HCT116 (cell line): Measurements from ENCODE around the gene EIF2AK2. TPM values are rescaled to one million over a fixed set of nuclear protein-coding genes. Genes with fewer than 3 reads are reported as not detected.
A peak's percentile ranks its signal among the peaks of the same experiment; 100 is the strongest.

Source experiments
- ATAC-seq: fragments of 200-7000 bp; cut with Tn5 transposase; 2 replicates; pipeline ENCODE4 v1.9.1; 2020; ENCODE audit warnings: mild to moderate bottlenecking, moderate library complexity
- BruUV-seq: library from RNA; stranded (reverse); fragments of 400-500 nt; replicated peaks from 2 replicates; lab custom pipeline; 2021; lab: Mats Ljungman, UMichigan
- CTCF ChIA-PET: fragments of 300-600 bp; sonication (Branson Sonifier 250); formaldehyde crosslinking; loops from one replicate; lab custom pipeline; 2021; ENCODE audit warnings: antibody characterized with exemption; lab: Charles Lee
- POLR2A ChIA-PET: fragments of 300-600, 350-600 bp; sonication (Branson Sonifier 250); formaldehyde crosslinking; loops from one replicate; lab custom pipeline; 2021; ENCODE audit warnings: antibody characterized with exemption; lab: Charles Lee
- RAD21 ChIA-PET, 2 experiments: fragments of 300-600 bp; sonication (Branson Sonifier 250); formaldehyde crosslinking; loops; one replicate each; lab custom pipeline; 2023; ENCODE audit warnings: low total read pairs in 2 of 2; ENCODE audit not compliant: uncharacterized antibody in 2 of 2, unreplicated experiment in 2 of 2, low non-redundant PET in 1 of 2; lab: Charles Lee
- DNase-seq: peaks from one replicate; pipeline ENCODE4 v3.0.0-alpha.2; 2010; ENCODE audit warnings: low read depth, low spot score
- H2AFZ ChIP-seq: fragments of 200-600 bp; shearing (Covaris generic), sonication (generic); 2 replicates; pipeline ENCODE4 v1.6.1; 2017; ENCODE audit warnings: low read depth, mixed run types, mixed read lengths, antibody characterized with exemption, low read length; ENCODE audit not compliant: poor library complexity, severe bottlenecking
- H3K27ac ChIP-seq: 2 replicates; pipeline ENCODE4 v1.5.1; 2012; ENCODE audit warnings: low read depth, low read length
- H3K27me3 ChIP-seq: fragments of 200-600 bp; sonication (generic); 2 replicates; pipeline ENCODE4 v1.6.1; 2016; ENCODE audit warnings: mixed run types, low read length, mixed read lengths; ENCODE audit not compliant: insufficient read depth
- H3K36me3 ChIP-seq, 2 experiments: fragments of 200-500 bp in 1 of 2; fragments of 200-600 bp in 1 of 2; sonication (Bioruptor generic) in 1 of 2; sonication (generic) in 1 of 2; 2 replicates each; pipeline versions ENCODE4 v1.5.1 to v1.6.1; 2014 to 2016; ENCODE audit warnings: low read length in 2 of 2, inconsistent platforms in 1 of 2, mixed read lengths in 1 of 2, mixed run types in 1 of 2; ENCODE audit not compliant: insufficient read depth in 2 of 2, control insufficient read depth in 1 of 2
- H3K4me1 ChIP-seq, 2 experiments: fragments of 200-600 bp in 1 of 2; sonication (generic) in 1 of 2; 2 replicates each; pipeline versions ENCODE4 v1.5.1 to v1.6.1; 2012 to 2017; ENCODE audit warnings: low read length in 2 of 2, inconsistent platforms in 1 of 2, mild to moderate bottlenecking in 1 of 2, mixed read lengths in 1 of 2, mixed run types in 1 of 2, moderate library complexity in 1 of 2; ENCODE audit not compliant: insufficient read depth in 2 of 2, control insufficient read depth in 1 of 2
- H3K4me2 ChIP-seq: fragments of 200-600 bp; sonication (generic); 2 replicates; pipeline ENCODE4 v1.6.1; 2017; ENCODE audit warnings: mixed run types, low read length, mixed read lengths
- H3K4me3 ChIP-seq, 2 experiments: fragments of 200-600 bp in 1 of 2; sonication (generic) in 1 of 2; replicated peaks in 1 of 2; 2 replicates each; pipeline ENCODE4 v1.5.1; 2011 to 2016; ENCODE audit warnings: low read length in 2 of 2, control low read depth in 1 of 2, low read depth in 1 of 2, mild to moderate bottlenecking in 1 of 2, mixed read lengths in 1 of 2, mixed run types in 1 of 2
- H3K79me2 ChIP-seq: fragments of 200-600 bp; sonication (generic); 2 replicates; pipeline ENCODE4 v1.6.1; 2017; ENCODE audit warnings: mild to moderate bottlenecking, mixed run types, low read length, moderate library complexity, mixed read lengths; ENCODE audit not compliant: insufficient read depth
- H3K9ac ChIP-seq: fragments of 200-600 bp; sonication (generic); 2 replicates; pipeline ENCODE4 v1.6.1; 2016; ENCODE audit warnings: low read length, mixed read lengths
- H3K9me2 ChIP-seq: fragments of 200-600 bp; sonication (generic), shearing (Covaris generic); 2 replicates; pipeline ENCODE4 v1.6.1; 2017; ENCODE audit warnings: mixed run types, mild to moderate bottlenecking, moderate library complexity; ENCODE audit not compliant: insufficient read depth
- H3K9me3 ChIP-seq, 2 experiments: fragments of 200-500 bp in 1 of 2; fragments of 200-600 bp in 1 of 2; sonication (Bioruptor generic) in 1 of 2; sonication (generic) in 1 of 2; 2 replicates each; pipeline ENCODE4 v1.6.1; 2014 to 2017; ENCODE audit warnings: low read length in 2 of 2, mixed read lengths in 2 of 2, inconsistent platforms in 1 of 2, low read depth in 1 of 2, mild to moderate bottlenecking in 1 of 2, mixed run types in 1 of 2, moderate library complexity in 1 of 2; ENCODE audit not compliant: control insufficient read depth in 1 of 2, insufficient read depth in 1 of 2
- H4K20me1 ChIP-seq: fragments of 200-600 bp; sonication (generic), shearing (Covaris generic); 2 replicates; pipeline ENCODE4 v1.6.1; 2017; ENCODE audit warnings: mixed run types, mild to moderate bottlenecking, moderate library complexity; ENCODE audit not compliant: insufficient read depth
- CBX3 ChIP-seq: IDR thresholded peaks from 2 replicates; pipeline ENCODE4 v1.6.1; 2012; ENCODE audit warnings: low read depth
- CEBPB ChIP-seq: IDR thresholded peaks from 2 replicates; pipeline ENCODE4 v1.6.1; 2012; ENCODE audit warnings: low read depth
- ELF1 ChIP-seq: IDR thresholded peaks from 2 replicates; pipeline ENCODE4 v1.6.1; 2012; ENCODE audit warnings: low read depth, borderline replicate concordance
- FOSL1 ChIP-seq: IDR thresholded peaks from 2 replicates; pipeline ENCODE4 v1.6.1; 2012; ENCODE audit warnings: low read depth
- POLR2A ChIP-seq: IDR thresholded peaks from 2 replicates; pipeline ENCODE4 v1.7.0; 2011; ENCODE audit warnings: borderline replicate concordance; ENCODE audit not compliant: insufficient read depth, insufficient read length; ENCODE audit errors: extremely low read depth
- RAD21 ChIP-seq: IDR thresholded peaks from 2 replicates; pipeline ENCODE4 v1.6.1; 2012; ENCODE audit warnings: low read depth, mild to moderate bottlenecking
- SIN3A ChIP-seq: IDR thresholded peaks from 2 replicates; pipeline ENCODE4 v1.6.1; 2012; ENCODE audit warnings: low read depth
- SP1 ChIP-seq: IDR thresholded peaks from 2 replicates; pipeline ENCODE4 v1.6.1; 2012; ENCODE audit warnings: low read depth
- TCF7L2 ChIP-seq: IDR thresholded peaks from 2 replicates; pipeline ENCODE4 v1.7.0; 2011; ENCODE audit warnings: borderline replicate concordance, inconsistent platforms; ENCODE audit not compliant: insufficient read depth, insufficient read length; ENCODE audit errors: extremely low read depth
- ZFX ChIP-seq: fragments of 450-650 bp; IDR thresholded peaks from 2 replicates; pipeline ENCODE4 v1.6.1; 2017
- ZNF274 ChIP-seq: fragments of 200-500 bp; sonication (Bioruptor generic); IDR thresholded peaks from 2 replicates; pipeline ENCODE4 v1.6.1; 2014; ENCODE audit warnings: mild to moderate bottlenecking, low read depth, low read length, inconsistent platforms
- intact Hi-C: fragments of 100-400 bp; cut with micrococcal nuclease; formaldehyde crosslinking; loops from 2 replicates; pipeline ENCODE4 v1.10.0; 2022
- total RNA-seq: library from RNA; stranded (reverse); gene quantifications from one replicate; pipeline ENCODE4 v1.2.1, GENCODE V29; 2021; ENCODE audit not compliant: unreplicated experiment
- TF ChIP-seq, protein P1 (sequence below): IDR thresholded peaks from 2 replicates; pipeline ENCODE4 v1.6.1; 2012; ENCODE audit warnings: low read depth
- TF ChIP-seq, protein P2 (sequence below): IDR thresholded peaks from 2 replicates; pipeline ENCODE4 v1.6.1; 2011; ENCODE audit warnings: mild to moderate bottlenecking, low read length, moderate library complexity; ENCODE audit not compliant: insufficient replicate concordance; ENCODE audit errors: extremely low read depth
- TF ChIP-seq, protein P3 (sequence below): IDR thresholded peaks from 2 replicates; pipeline ENCODE4 v1.6.1; 2012

EIF2AK2 gene
- total RNA-seq, 1 experiment from 2014 or later = 40.7 TPM

DNA sequence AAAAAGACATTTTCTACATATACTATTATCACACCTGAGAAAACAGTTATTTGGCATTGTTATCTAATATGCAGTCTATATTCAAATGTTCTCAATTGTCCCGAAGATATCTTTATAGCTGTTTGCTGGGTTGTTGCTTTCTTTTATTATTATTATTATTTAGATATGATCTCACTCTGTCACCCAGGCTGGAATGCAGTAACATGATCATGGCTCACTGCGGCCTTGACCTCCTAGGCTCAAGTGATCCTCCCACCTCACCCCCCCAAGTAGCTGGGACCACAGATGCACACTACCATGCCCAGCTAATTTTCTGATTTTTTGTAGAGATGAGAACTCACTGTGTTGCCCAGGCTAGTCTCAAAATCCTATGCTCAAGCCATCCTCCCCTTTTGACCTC lies 52.6 kb downstream of the EIF2AK2 start:
- CTCF ChIA-PET = interaction anchor here (1.0 kb wide), 1 partner anchor 319 kb away, joined by 3 read pairs; no protein-coding TSS in a partner anchor
- RAD21 ChIA-PET = no interaction called here
- H3K4me2 ChIP-seq = peak overlapping the region; percentile 65
- no peaks in the 10 kb centered on the region for H3K79me2 ChIP-seq
- no peak for TF ChIP-seq TCF7L2
- TF ChIP-seq, protein P1, sequence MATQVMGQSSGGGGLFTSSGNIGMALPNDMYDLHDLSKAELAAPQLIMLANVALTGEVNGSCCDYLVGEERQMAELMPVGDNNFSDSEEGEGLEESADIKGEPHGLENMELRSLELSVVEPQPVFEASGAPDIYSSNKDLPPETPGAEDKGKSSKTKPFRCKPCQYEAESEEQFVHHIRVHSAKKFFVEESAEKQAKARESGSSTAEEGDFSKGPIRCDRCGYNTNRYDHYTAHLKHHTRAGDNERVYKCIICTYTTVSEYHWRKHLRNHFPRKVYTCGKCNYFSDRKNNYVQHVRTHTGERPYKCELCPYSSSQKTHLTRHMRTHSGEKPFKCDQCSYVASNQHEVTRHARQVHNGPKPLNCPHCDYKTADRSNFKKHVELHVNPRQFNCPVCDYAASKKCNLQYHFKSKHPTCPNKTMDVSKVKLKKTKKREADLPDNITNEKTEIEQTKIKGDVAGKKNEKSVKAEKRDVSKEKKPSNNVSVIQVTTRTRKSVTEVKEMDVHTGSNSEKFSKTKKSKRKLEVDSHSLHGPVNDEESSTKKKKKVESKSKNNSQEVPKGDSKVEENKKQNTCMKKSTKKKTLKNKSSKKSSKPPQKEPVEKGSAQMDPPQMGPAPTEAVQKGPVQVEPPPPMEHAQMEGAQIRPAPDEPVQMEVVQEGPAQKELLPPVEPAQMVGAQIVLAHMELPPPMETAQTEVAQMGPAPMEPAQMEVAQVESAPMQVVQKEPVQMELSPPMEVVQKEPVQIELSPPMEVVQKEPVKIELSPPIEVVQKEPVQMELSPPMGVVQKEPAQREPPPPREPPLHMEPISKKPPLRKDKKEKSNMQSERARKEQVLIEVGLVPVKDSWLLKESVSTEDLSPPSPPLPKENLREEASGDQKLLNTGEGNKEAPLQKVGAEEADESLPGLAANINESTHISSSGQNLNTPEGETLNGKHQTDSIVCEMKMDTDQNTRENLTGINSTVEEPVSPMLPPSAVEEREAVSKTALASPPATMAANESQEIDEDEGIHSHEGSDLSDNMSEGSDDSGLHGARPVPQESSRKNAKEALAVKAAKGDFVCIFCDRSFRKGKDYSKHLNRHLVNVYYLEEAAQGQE = no peak
- TF ChIP-seq SP1 = no peak
- TF ChIP-seq POLR2A = no peak
- TF ChIP-seq, all 23 proteins: peak for 0
- H3K4me3 ChIP-seq = peak overlapping the region in 1 of 2 experiments; percentile 32; a peak in 1 of 4 replicates
- no peaks in the 10 kb centered on the region for H3K9me3 ChIP-seq
- H3K4me1 ChIP-seq = peaks cover 13 to 23% of the 10 kb centered on the region in 2 experiments
- no peaks in the 10 kb centered on the region for H3K27me3 ChIP-seq
- DNase-seq = no peak
- H3K9me2 ChIP-seq = no peaks in the 10 kb centered on the region
- H3K27ac ChIP-seq = peak overlapping the region; percentile 20; the same call in 1 of the 2 replicates
- peak; percentile 37 for ATAC-seq
- H2AFZ ChIP-seq = no peak overlapping the region
- no peaks in the 10 kb centered on the region for H4K20me1 ChIP-seq
- no TSS peak for BruUV-seq
- intact Hi-C loops = no loop called here
- H3K9ac ChIP-seq = no peak overlapping the region
- POLR2A ChIA-PET = no interaction called here
- peaks cover 8 to 14% of the 10 kb centered on the region in 2 experiments for H3K36me3 ChIP-seq

DNA sequence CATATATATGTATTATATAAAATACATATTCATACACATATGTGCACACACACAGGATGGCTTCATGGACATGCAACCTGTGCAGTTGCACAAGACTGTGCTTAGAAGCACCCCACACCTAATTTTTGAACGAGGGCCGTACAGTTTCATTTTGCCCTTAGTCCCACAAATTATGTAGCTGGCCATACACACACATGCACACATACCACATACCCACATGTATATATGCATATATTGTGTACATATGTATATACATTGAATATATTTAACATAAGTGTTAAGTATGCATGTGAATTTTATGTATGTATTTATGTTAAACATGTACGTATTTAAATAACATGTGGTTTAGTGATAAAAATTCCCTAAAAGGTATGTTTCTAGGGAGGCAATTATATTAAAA lies 54.2 kb downstream of the EIF2AK2 start:
- ChIA-PET CTCF (no interaction called here), POLR2A (no interaction called here), RAD21 (no interaction called here)
- DNase-seq (no peak), ATAC-seq (no peak)
- no peaks in the 10 kb centered on the region for H3K79me2 ChIP-seq
- no peaks in the 10 kb centered on the region for H4K20me1 ChIP-seq
- H3K4me3 ChIP-seq = no peak overlapping the region
- H3K36me3 ChIP-seq = peaks cover 6 to 11% of the 10 kb centered on the region in 2 experiments; a peak in 3 of 4 replicates
- peaks cover 13 to 23% of the 10 kb centered on the region in 2 experiments for H3K4me1 ChIP-seq
- no TSS peak for BruUV-seq
- H3K4me2 ChIP-seq = no peak overlapping the region
- H3K27ac ChIP-seq = no peak overlapping the region
- no peaks in the 10 kb centered on the region for H3K9me3 ChIP-seq
- TF ChIP-seq ZNF274 = no peak
- TF ChIP-seq ZFX = no peak
- no peak for TF ChIP-seq TCF7L2
- TF ChIP-seq CBX3 = no peak
- TF ChIP-seq CEBPB = no peak
- no peak for TF ChIP-seq POLR2A
- no peak for TF ChIP-seq ELF1
- TF ChIP-seq, protein P2, sequence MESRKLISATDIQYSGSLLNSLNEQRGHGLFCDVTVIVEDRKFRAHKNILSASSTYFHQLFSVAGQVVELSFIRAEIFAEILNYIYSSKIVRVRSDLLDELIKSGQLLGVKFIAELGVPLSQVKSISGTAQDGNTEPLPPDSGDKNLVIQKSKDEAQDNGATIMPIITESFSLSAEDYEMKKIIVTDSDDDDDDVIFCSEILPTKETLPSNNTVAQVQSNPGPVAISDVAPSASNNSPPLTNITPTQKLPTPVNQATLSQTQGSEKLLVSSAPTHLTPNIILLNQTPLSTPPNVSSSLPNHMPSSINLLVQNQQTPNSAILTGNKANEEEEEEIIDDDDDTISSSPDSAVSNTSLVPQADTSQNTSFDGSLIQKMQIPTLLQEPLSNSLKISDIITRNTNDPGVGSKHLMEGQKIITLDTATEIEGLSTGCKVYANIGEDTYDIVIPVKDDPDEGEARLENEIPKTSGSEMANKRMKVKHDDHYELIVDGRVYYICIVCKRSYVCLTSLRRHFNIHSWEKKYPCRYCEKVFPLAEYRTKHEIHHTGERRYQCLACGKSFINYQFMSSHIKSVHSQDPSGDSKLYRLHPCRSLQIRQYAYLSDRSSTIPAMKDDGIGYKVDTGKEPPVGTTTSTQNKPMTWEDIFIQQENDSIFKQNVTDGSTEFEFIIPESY = no peak
- TF ChIP-seq SIN3A = no peak
- TF ChIP-seq, protein P3, sequence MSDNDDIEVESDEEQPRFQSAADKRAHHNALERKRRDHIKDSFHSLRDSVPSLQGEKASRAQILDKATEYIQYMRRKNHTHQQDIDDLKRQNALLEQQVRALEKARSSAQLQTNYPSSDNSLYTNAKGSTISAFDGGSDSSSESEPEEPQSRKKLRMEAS = no peak
- TF ChIP-seq FOSL1 = no peak
- no peak for TF ChIP-seq RAD21
- intact Hi-C loops = no loop called here
- H3K9me2 ChIP-seq = no peaks in the 10 kb centered on the region
- H3K9ac ChIP-seq = no peak overlapping the region
- H3K27me3 ChIP-seq = no peaks in the 10 kb centered on the region
- no peak overlapping the region for H2AFZ ChIP-seq
